Activated CD4-positive, CD25-positive, alpha-beta regulatory T cell treated with anti-CD3 and anti-CD28 coated beads, Interleukin-2, amount 50 U/mL, for 24 hours (primary cell): ENCODE data around the gene COX7C.
"Not testable (repeated sequence)": the region's sequence is repeated elsewhere in the genome, so short reads cannot be mapped to it uniquely, and the experiment has no call there.

Experiments
- ATAC-seq, 2 donors: fragments of 150-1000 bp; cut with Tn5 transposase; one replicate each; pipeline ENCODE4 v1.10.0; 2021; ENCODE audit warnings: mild to moderate bottlenecking in 1 of 2, moderate library complexity in 1 of 2

COX7C gene

GRCh38 chr5:86617756-86618576 lies at the start of gene COX7C:
Gene COX7C, plus strand, starts transcription at chr5:86617941. Its CDS starts 115 bp downstream, at chr5:86618056.
- peak; percentile 99 for ATAC-seq

- not testable (repeated sequence) for ATAC-seq
Observed at GRCh38 chr5:86569522-86570426, 48.0 kb upstream of the COX7C start.

- ATAC-seq = no peak
Observed at GRCh38 chr5:86570427-86571083, 47.2 kb upstream of the COX7C start.

- not testable (repeated sequence) for ATAC-seq
Observed at GRCh38 chr5:86571109-86571508, 46.6 kb upstream of the COX7C start.

GRCh38 chr5:86572825-86573517 lies 44.8 kb upstream of the COX7C start:
- ATAC-seq = no peak

GRCh38 chr5:86579502-86579901 lies 38.2 kb upstream of the COX7C start:
- ATAC-seq = no peak

GRCh38 chr5:86596476-86596875 lies 21.3 kb upstream of the COX7C start:
- no peak for ATAC-seq

GRCh38 chr5:86605881-86606280 lies 11.9 kb upstream of the COX7C start:
- no peak for ATAC-seq

- ATAC-seq = no peak
Observed at GRCh38 chr5:86613455-86613854, 4.3 kb upstream of the COX7C start.

GRCh38 chr5:86617309-86617755 lies 409 bp upstream of the COX7C start:
- ATAC-seq = no peak

- no peak for ATAC-seq
Observed at GRCh38 chr5:86623785-86624483, 6.2 kb downstream of the COX7C start.

- no peak for ATAC-seq
Observed at GRCh38 chr5:86625148-86625547, 7.4 kb downstream of the COX7C start.

GRCh38 chr5:86626149-86626548 lies 8.4 kb downstream of the COX7C start:
- ATAC-seq = no peak

- ATAC-seq = no peak
Observed at GRCh38 chr5:86631165-86631564, 13.4 kb downstream of the COX7C start.

- no peak for ATAC-seq
Observed at GRCh38 chr5:86640998-86641397, 23.3 kb downstream of the COX7C start.

- no peak for ATAC-seq
Observed at GRCh38 chr5:86644843-86645242, 27.1 kb downstream of the COX7C start.

GRCh38 chr5:86645885-86646284 lies 28.1 kb downstream of the COX7C start:
- no peak for ATAC-seq

- ATAC-seq = no peak
Observed at GRCh38 chr5:86646671-86647070, 28.9 kb downstream of the COX7C start.

GRCh38 chr5:86649832-86650505 lies 32.2 kb downstream of the COX7C start:
- no peak for ATAC-seq

- ATAC-seq = not testable (repeated sequence)
Observed at GRCh38 chr5:86660771-86661170, 43.0 kb downstream of the COX7C start.

GRCh38 chr5:86664173-86664572 lies 46.4 kb downstream of the COX7C start:
- ATAC-seq = no peak
